Fibroblast of the aortic adventitia (primary cell): ENCODE results near the gene CCSAP. TPM values are rescaled to one million over a fixed set of nuclear protein-coding genes. Genes with fewer than 3 reads are reported as not detected.

ENCODE experiments used
- DNase-seq: peaks from one replicate; pipeline ENCODE4 v3.0.0-alpha.2; 2010; ENCODE audit warnings: low read depth
- H3K4me3 ChIP-seq: 2 replicates; pipeline ENCODE4 v1.5.1; 2011; ENCODE audit warnings: low read depth, mild to moderate bottlenecking, control low read depth, low read length, moderate library complexity
- total RNA-seq: library from RNA; depleted of rRNA; stranded (reverse); fragments of >200 nt; gene quantifications from 2 replicates; pipeline ENCODE4 v1.2.3, GENCODE V29; 2012; ENCODE audit warnings: low replicate concordance
- TF ChIP-seq, protein P1 (sequence below): IDR thresholded peaks from 2 replicates; pipeline ENCODE4 v1.5.1; 2011; ENCODE audit warnings: mild to moderate bottlenecking, low read length, control low read depth, inconsistent platforms; ENCODE audit not compliant: insufficient read depth

CCSAP gene
- total RNA-seq, 1 donor = 5.3 TPM

GRCh38 chr1:229326601-229327000 is 16.2 kb downstream of the CCSAP start:
- no peak overlapping the region for H3K4me3 ChIP-seq
- TF ChIP-seq, protein P1, sequence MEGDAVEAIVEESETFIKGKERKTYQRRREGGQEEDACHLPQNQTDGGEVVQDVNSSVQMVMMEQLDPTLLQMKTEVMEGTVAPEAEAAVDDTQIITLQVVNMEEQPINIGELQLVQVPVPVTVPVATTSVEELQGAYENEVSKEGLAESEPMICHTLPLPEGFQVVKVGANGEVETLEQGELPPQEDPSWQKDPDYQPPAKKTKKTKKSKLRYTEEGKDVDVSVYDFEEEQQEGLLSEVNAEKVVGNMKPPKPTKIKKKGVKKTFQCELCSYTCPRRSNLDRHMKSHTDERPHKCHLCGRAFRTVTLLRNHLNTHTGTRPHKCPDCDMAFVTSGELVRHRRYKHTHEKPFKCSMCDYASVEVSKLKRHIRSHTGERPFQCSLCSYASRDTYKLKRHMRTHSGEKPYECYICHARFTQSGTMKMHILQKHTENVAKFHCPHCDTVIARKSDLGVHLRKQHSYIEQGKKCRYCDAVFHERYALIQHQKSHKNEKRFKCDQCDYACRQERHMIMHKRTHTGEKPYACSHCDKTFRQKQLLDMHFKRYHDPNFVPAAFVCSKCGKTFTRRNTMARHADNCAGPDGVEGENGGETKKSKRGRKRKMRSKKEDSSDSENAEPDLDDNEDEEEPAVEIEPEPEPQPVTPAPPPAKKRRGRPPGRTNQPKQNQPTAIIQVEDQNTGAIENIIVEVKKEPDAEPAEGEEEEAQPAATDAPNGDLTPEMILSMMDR = no peak
- DNase-seq = no peak

DNA sequence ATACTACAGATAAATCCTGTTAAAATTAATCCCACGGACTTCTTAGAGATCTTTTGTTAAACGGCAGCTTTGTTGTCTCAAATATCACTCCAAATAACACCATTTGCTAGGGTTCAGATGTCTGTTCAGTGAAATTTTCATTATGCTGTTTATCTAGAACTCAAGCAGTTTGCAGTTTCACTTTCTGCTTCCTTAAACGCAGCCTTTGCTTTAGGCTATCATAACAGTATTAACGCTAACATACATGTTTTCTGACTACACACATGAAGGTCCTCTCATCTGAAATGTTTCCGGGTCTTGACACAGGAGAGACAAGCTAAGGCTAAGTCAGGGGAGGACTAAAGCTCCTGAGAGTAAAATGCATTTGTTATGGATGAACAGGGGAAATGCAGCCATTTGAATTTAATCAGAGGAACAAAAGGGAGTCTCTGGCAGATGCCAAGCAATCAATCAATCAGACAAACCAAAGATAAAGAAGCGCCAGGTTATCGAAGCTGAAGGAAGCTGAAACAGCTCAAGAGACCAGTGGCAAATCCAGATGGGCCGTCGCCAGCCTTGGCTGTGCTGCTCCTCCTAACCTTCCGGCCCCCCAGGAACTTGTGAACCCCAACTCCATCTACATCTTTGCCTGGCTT is 16.9 kb downstream of the CCSAP start:
- no peak for DNase-seq
- TF ChIP-seq, protein P1 = no peak
- H3K4me3 ChIP-seq = no peak overlapping the region

DNA sequence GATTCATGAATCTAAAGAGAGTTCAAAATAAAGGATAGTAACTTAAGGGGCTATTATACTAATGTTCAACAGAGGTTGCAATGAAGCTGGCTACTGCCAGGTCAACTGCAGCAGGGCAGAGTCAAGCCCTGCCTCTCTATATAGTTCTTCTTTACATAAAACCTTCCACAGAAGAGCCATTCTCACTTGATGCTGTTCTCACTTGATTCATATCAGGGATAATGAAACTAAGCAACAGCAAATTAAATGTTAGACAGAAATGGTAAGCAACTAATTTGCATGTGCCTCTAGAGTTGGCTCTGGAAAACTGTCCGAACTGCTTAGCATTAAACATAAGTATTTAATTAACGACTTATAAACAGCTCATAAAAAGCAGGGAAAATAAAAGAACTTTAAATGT is 17.4 kb downstream of the CCSAP start:
- no peak overlapping the region for H3K4me3 ChIP-seq
- TF ChIP-seq, protein P1 = no peak
- DNase-seq = no peak

DNA sequence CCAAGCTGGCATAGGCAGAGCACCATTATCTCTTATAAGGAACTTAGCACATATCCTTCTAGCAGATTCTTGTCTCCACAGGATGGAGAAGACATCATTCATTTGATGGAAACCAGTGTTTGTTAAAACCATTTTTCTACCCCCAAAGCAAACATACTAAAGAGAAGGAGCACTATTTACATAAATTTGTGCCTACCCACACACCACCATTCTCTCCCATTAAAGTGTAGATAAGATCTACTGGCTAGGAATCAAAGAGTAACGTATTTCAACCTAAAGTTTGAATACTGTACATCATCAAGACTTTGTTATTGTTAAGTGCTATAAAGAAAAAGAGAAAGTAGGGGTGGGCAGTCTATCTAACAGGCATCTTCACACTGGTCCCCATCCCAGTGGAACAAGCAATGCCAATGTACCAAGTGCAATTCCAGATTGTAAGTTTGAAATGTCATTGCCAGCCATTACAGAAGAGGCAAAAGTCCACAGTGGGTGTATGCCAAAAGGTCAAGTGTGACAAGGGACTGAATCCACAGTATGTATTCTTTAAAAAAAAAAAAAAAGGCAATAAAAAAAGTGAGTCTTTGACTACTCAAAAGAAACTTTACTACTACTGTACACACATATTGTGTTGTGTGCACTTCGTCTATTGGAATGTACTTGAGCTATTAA is 18.8 kb downstream of the CCSAP start:
- H3K4me3 ChIP-seq = no peak overlapping the region
- no peak for DNase-seq
- TF ChIP-seq, protein P1 = no peak

GRCh38 chr1:229323201-229323600 is 19.6 kb downstream of the CCSAP start:
- no peak for DNase-seq
- H3K4me3 ChIP-seq = no peak overlapping the region
- TF ChIP-seq, protein P1 = no peak

GRCh38 chr1:229319487-229319886 is 23.4 kb downstream of the CCSAP start:
- TF ChIP-seq, protein P1 = no peak
- DNase-seq = no peak
- no peak overlapping the region for H3K4me3 ChIP-seq

DNA sequence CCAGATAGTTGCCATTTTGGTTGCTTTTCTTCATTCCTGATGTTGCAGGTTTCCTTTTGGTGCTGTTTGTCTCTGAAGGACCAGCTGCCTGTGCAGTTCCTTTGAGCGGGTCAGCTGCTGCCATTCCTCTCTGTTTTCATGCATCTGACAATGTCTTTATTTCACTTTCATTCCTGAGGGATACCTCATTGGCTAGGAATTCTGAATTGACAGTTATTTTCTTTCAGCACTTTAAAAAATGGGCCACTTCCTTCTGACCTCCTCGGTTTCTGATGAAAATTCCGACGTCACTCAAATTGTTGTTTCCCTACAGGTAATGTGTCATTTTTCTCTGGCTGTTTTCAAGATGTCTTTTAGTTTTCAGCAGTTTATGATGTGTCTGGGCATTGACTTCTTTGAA is 24.8 kb downstream of the CCSAP start:
- no peak for DNase-seq
- H3K4me3 ChIP-seq = no peak overlapping the region
- TF ChIP-seq, protein P1 = no peak
